HG02642 (cell line): ENCODE data around the gene GLIS1.

Experiments used
- ATAC-seq: cut with Tn5 transposase; IDR thresholded peaks from one replicate; pipeline ENCODE4 v1.9.1; 2021; ENCODE audit warnings: mild to moderate bottlenecking; ENCODE audit not compliant: unreplicated experiment, poor library complexity

GLIS1 gene

GRCh38 chr1:53737648-53738204 lies 1.2 kb downstream of the GLIS1 start:
- ATAC-seq, result no peak

GRCh38 chr1:53736290-53736689 lies 2.7 kb downstream of the GLIS1 start:
- no peak for ATAC-seq

GRCh38 chr1:53735681-53736080 lies 3.3 kb downstream of the GLIS1 start:
- no peak for ATAC-seq

GRCh38 chr1:53735261-53735660 lies 3.7 kb downstream of the GLIS1 start:
- no peak for ATAC-seq

- no peak for ATAC-seq
Measured at GRCh38 chr1:53734650-53735211, 4.2 kb downstream of the GLIS1 start.

- ATAC-seq, result no peak
Measured at GRCh38 chr1:53733975-53734649, 4.9 kb downstream of the GLIS1 start.

GRCh38 chr1:53733447-53733931 lies 5.5 kb downstream of the GLIS1 start:
- ATAC-seq, result no peak

- no peak for ATAC-seq
Measured at GRCh38 chr1:53732912-53733317, 6.0 kb downstream of the GLIS1 start.

- ATAC-seq, result no peak
Measured at GRCh38 chr1:53732409-53732808, 6.6 kb downstream of the GLIS1 start.

- no peak for ATAC-seq
Measured at GRCh38 chr1:53731779-53732305, 7.1 kb downstream of the GLIS1 start.

- no peak for ATAC-seq
Measured at GRCh38 chr1:53731043-53731600, 7.8 kb downstream of the GLIS1 start.

- ATAC-seq, result no peak
Measured at GRCh38 chr1:53730224-53730865, 8.6 kb downstream of the GLIS1 start.

GRCh38 chr1:53729456-53730223 lies 9.3 kb downstream of the GLIS1 start:
- no peak for ATAC-seq

GRCh38 chr1:53728702-53729455 lies 10.1 kb downstream of the GLIS1 start:
- ATAC-seq, result no peak

- no peak for ATAC-seq
Measured at GRCh38 chr1:53728196-53728595, 10.8 kb downstream of the GLIS1 start.

GRCh38 chr1:53727461-53728092 lies 11.4 kb downstream of the GLIS1 start:
- no peak for ATAC-seq

- ATAC-seq, result no peak
Measured at GRCh38 chr1:53726009-53726600, 12.9 kb downstream of the GLIS1 start.

GRCh38 chr1:53725238-53725689 lies 13.7 kb downstream of the GLIS1 start:
- ATAC-seq, result no peak
